Activated T-helper 1 cell treated with anti-CD3 and anti-CD28 coated beads, Interleukin-12 subunit alpha, Interleukin-12 subunit beta, Interleukin-2, Interleukin-4 antibody, amounts not matched to agents 30 ng/mL and 10 ng/mL and 1 ng/mL, durations not matched to agents 14 hours and 24 hours and 36 hours (primary cell): ENCODE data around the gene RPL34. TPM values are rescaled to one million over a fixed set of nuclear protein-coding genes. Genes with fewer than 3 reads are reported as not detected.

ENCODE experiments used
- DNase-seq: peaks from one replicate; pipeline ENCODE4 v3.0.0; 2021; ENCODE audit warnings: low spot score
- H3K27ac Mint-ChIP-seq: one replicate; pipeline ENCODE4 v1.8.0; 2021; ENCODE audit warnings: mild to moderate bottlenecking, mixed read lengths
- H3K27me3 Mint-ChIP-seq: one replicate; pipeline ENCODE4 v1.8.0; 2022; ENCODE audit warnings: mild to moderate bottlenecking, moderate library complexity, mixed read lengths; ENCODE audit not compliant: insufficient read depth
- H3K36me3 Mint-ChIP-seq: one replicate; pipeline ENCODE4 v1.8.0; 2021; ENCODE audit warnings: low read depth, mixed read lengths
- H3K4me1 Mint-ChIP-seq: one replicate; pipeline ENCODE4 v1.8.0; 2021; ENCODE audit warnings: low read depth, mixed read lengths
- H3K4me3 Mint-ChIP-seq: one replicate; pipeline ENCODE4 v1.8.0; 2021; ENCODE audit warnings: mild to moderate bottlenecking, moderate library complexity, mixed read lengths
- H3K9me3 Mint-ChIP-seq: one replicate; pipeline ENCODE4 v1.8.0; 2021; ENCODE audit warnings: mixed read lengths
- intact Hi-C: fragments of 100-400 bp; cut with micrococcal nuclease; formaldehyde crosslinking; loops from one replicate; pipeline ENCODE4 v1.15.1; 2024
- total RNA-seq: library from RNA; stranded (reverse); gene quantifications from 2 replicates; pipeline ENCODE4 v1.2.3, GENCODE V29; 2022

RPL34 gene
- total RNA-seq, 1 donor from 2014 or later = 1,258 TPM

DNA sequence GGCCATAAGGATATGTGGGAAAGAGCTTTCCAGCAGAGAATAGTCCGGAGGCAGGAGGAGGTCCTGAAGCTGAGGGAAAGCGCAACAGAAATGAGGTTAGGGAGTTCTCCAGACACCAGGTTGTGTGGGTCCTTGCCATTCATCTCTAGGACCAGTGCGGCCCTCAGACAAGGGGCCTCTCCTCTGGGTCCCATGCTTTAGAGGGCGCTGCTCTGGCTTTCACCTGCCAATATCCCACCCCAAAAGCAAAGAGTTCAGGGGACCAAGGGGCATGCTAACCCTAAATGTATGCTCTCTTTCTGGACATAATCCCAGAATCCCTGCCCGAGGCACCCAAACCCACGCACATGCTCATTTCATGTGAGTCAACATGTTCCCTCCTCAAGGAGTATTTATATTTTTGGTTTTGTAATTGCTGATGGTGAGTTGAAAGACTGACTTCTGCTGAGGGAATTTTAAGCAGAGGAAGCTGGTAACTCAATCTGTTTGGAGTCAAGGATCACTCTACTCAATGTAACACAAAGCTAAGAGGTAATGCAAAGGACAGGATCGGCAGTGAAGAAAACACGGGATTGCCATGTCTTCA lies 14.8 kb downstream of the RPL34 start:
- Mint-ChIP-seq H3K27me3 (no peaks in the 10 kb centered on the region), H3K9me3 (no peaks in the 10 kb centered on the region), H3K4me3 (no peak overlapping the region), H3K27ac (no peak overlapping the region), H3K4me1 (no peaks in the 10 kb centered on the region), H3K36me3 (peaks cover 32% of the 10 kb centered on the region)
- DNase-seq = no peak
- intact Hi-C loops = no loop called here

DNA sequence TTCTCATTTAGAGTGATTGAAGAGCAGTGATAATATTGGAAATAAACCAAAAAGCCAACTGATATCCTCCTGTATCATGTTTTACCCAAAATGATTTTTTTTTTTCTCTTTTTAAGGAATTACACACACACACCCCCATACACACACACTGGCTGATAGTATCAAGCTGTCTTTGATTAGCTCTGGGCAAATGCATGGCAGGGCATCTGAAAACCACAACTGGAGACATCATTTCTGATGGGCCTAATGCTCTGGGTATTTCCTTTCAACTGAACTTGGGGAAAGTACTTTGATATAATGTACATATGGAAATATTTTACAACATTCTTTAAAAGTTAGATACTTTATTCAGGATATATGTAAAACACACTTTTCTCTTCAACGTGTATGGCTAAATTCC lies 15.9 kb downstream of the RPL34 start:
- intact Hi-C loops = no loop called here
- no peak overlapping the region for H3K4me3 Mint-ChIP-seq
- H3K27ac Mint-ChIP-seq = no peak overlapping the region
- no peaks in the 10 kb centered on the region for H3K4me1 Mint-ChIP-seq
- H3K36me3 Mint-ChIP-seq = peaks cover 29% of the 10 kb centered on the region
- no peaks in the 10 kb centered on the region for H3K27me3 Mint-ChIP-seq
- DNase-seq = no peak
- no peaks in the 10 kb centered on the region for H3K9me3 Mint-ChIP-seq

DNA sequence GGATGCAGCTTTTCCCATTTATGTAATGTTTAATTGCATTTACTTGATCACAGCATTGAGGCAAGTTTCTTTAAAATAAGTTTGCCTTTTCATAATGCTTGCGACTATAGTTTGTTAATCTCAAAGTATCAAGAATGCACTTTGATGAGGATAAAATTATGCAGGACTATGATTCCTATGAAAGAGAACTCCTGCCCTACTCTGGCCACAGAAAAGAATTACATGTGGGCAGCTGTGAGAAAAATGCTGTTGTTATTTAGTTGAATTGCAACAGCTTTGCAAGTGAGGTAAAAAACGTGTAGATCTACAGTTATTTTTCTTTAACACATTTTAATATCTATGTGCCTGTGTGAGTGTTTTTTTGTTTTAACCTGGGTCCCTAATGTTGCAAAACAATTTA lies 17.5 kb downstream of the RPL34 start:
- no peak overlapping the region for H3K27ac Mint-ChIP-seq
- DNase-seq = no peak
- H3K4me3 Mint-ChIP-seq = no peak overlapping the region
- no peaks in the 10 kb centered on the region for H3K9me3 Mint-ChIP-seq
- H3K4me1 Mint-ChIP-seq = no peaks in the 10 kb centered on the region
- H3K36me3 Mint-ChIP-seq = peaks cover 25% of the 10 kb centered on the region
- no peaks in the 10 kb centered on the region for H3K27me3 Mint-ChIP-seq
- intact Hi-C loops = no loop called here

DNA sequence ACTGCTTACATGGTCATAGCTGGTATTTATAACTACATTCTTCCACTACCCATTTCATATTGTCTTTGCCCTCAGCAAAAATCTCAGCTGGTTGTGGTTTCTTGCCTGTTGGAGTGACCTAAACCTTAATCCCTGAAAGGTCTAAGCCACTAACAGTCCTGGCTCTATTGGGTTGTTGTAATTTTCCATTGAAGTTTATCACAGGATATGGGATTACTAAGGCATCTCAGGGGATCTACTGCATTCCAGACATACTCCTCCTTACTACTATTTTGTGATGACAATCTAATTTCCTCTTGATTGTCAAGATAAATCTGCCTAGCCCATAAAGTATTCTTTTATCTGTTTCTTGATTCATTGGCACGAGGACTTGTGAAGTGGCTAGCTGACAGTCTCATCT lies 23.9 kb downstream of the RPL34 start:
- intact Hi-C loops = no loop called here
- H3K4me1 Mint-ChIP-seq = peaks cover 9% of the 10 kb centered on the region
- H3K9me3 Mint-ChIP-seq = no peaks in the 10 kb centered on the region
- no peak overlapping the region for H3K4me3 Mint-ChIP-seq
- H3K36me3 Mint-ChIP-seq = peaks cover 12% of the 10 kb centered on the region
- H3K27ac Mint-ChIP-seq = no peak overlapping the region
- DNase-seq = no peak
- H3K27me3 Mint-ChIP-seq = no peaks in the 10 kb centered on the region

DNA sequence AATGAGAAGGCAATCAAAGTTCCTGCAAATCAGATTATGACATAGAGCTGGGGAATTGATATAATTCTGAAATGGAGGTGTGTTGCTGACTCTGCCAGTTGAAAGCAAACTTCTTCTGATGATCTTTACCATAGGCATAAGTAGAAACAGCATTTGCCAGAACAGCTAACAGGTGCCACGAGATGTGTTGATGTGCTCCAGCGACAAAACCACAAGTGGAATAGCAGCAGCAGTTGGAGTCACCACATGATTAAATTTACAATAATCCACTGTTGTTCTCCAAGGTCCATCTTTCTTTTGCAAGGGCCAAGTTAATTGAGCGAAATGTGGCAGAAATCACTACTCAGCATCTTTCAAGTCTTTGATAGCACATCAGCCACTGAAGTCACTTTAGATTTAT lies 26.3 kb downstream of the RPL34 start:
- no peaks in the 10 kb centered on the region for H3K27me3 Mint-ChIP-seq
- intact Hi-C loops = no loop called here
- no peak overlapping the region for H3K27ac Mint-ChIP-seq
- H3K4me1 Mint-ChIP-seq = peaks cover 30% of the 10 kb centered on the region
- H3K9me3 Mint-ChIP-seq = no peaks in the 10 kb centered on the region
- H3K4me3 Mint-ChIP-seq = no peak overlapping the region
- H3K36me3 Mint-ChIP-seq = peaks cover 6% of the 10 kb centered on the region
- DNase-seq = no peak

DNA sequence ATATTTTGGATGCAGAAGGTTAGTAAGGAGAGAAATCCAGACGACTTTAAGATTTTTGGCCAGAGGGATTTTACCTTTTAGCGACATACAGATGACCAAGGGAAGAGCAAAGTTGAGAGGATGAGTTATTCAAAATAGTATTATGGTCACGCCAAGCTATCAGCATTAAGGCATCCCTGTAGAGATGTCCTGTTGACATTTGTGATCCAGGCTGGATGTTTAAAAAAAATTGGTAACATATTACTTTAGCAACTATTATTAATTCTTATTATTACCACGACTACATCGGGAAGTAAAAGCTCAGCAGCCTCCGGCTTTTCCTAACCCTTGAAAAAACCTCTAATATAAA lies 29.5 kb downstream of the RPL34 start:
- intact Hi-C loops = loop anchor here (1.0 to 10.0 kb wide), 7 partner anchors 30 to 1167 kb away; partner anchors contain the start of genes HADH, MCUB, PAPSS1 and RPL34
- peak overlapping the region; percentile 85 for H3K4me3 Mint-ChIP-seq
- no peak for DNase-seq
- peaks cover 18% of the 10 kb centered on the region for H3K36me3 Mint-ChIP-seq
- H3K9me3 Mint-ChIP-seq = no peaks in the 10 kb centered on the region
- peak overlapping the region; percentile 93 for H3K27ac Mint-ChIP-seq
- no peaks in the 10 kb centered on the region for H3K27me3 Mint-ChIP-seq
- peaks cover 39% of the 10 kb centered on the region for H3K4me1 Mint-ChIP-seq

DNA sequence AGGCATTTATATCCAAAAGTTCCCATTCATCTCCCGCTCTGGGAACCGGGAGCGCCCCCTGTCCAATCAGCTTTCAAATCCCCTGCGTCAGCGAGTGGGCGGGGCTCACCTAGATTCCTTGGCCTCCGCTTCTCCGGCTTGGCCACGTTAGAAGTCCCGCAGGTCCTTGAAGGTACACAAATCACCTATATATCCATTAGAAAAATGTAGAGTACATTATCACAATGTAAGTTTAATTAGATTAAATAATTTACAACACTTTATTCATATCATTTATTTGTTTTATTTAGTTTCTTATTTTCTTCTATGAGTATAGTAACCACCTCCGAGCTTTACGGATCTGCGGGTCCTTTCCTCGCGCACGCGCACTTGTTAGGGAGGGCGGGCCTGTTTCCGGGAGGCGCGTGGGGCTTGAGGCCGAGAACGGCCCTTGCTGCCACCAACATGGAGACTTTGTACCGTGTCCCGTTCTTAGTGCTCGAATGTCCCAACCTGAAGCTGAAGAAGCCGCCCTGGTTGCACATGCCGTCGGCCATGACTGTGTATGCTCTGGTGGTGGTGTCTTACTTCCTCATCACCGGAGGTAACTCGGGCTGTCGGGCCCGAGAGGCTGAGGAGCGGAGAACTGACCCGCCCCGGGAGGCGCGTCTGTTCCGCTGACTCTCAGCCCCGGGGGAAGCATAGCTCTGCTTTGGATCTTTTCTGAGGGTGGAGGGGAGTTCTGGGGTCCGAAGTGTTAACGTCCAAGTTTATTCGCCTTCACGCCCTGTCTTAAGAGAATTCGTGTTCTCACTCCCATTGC lies 30.0 kb downstream of the RPL34 start, which contains the start of gene OSTC:
Gene OSTC (plus strand): TSS at position 388 of the 802 bp plus-strand sequence. CDS start 57 bp downstream, at position 445.
- Mint-ChIP-seq H3K9me3 (no peaks in the 10 kb centered on the region), H3K4me3 (peak within 1 kb of the TSS; percentile 99), H3K36me3 (peaks cover 18% of the 10 kb centered on the region), H3K27ac (peak within 1 kb of the TSS; percentile 93), H3K27me3 (no peaks in the 10 kb centered on the region), H3K4me1 (peaks cover 39% of the 10 kb centered on the region)
- peak; percentile 90 for DNase-seq
- intact Hi-C loops = loop anchor here (1.0 to 10.0 kb wide), 7 partner anchors 30 to 1166 kb away; partner anchors contain the start of genes HADH, MCUB, PAPSS1 and RPL34

DNA sequence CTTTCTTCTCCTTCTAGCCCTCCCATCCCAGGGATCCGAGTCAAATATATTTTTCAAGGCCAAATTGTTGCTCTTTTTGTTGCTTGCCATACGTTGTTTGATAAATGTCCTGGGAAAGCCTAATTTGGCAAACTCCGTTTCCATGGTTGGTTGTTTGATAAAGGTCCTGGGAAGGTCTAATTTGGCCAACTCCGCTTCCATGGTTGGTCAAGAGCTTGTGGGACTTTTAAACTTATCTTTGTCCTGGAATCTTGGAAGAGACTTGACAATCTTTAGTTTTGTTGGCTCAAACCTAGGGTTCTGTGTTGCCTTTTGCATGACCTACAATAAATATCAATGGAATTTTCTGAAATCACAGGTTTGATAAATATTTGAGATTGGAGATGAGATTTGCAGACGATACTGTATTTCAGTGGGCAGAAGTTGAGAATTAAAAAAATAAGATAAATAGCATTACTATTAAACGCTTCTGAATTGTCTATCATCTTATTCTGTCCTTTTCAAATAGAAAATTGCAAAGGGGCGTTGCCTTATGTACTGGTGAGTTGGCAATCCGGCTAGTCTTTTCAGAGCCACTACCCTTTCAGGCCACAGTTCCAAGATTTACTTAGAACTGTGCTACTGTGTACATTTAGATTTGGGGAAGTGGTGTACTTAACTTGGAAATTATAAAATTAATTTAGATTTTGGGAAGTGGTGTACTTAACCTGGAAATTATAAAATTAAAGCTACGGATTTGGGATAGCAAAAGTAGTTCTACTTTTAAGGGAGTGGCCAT lies 30.8 kb downstream of the RPL34 start:
- Mint-ChIP-seq H3K27ac (peak overlapping the region; percentile 93), H3K4me1 (peaks cover 39% of the 10 kb centered on the region), H3K27me3 (no peaks in the 10 kb centered on the region), H3K9me3 (no peaks in the 10 kb centered on the region), H3K4me3 (peak overlapping the region; percentile 99), H3K36me3 (peaks cover 17% of the 10 kb centered on the region)
- intact Hi-C loops = loop anchor here (2.0 to 10.0 kb wide), 3 partner anchors 754 to 1166 kb away; partner anchors contain the start of gene MCUB
- no peak for DNase-seq

DNA sequence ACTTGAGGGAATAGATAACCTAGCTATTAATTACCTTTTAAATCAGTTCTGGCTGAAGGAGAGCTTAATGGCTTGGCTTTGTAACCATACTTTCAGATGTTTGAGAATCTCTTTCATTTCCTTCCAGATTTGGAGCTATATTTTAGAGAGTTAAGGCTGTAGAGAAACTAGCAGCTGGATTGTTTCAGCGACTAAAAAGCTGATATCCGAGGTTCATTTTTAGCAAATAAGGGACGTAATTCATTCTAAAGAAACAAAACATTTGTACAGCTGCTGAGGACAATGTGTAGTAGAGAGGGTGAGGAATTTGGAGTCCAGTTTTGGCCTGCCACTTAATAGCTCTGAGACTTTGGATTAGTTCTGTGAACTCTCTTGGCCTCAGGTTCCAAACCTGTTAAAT lies 42.3 kb downstream of the RPL34 start:
- no peak overlapping the region for H3K27ac Mint-ChIP-seq
- H3K36me3 Mint-ChIP-seq = peaks cover 30% of the 10 kb centered on the region
- intact Hi-C loops = no loop called here
- H3K4me1 Mint-ChIP-seq = peaks cover 5% of the 10 kb centered on the region
- no peak overlapping the region for H3K4me3 Mint-ChIP-seq
- H3K27me3 Mint-ChIP-seq = no peaks in the 10 kb centered on the region
- no peak for DNase-seq
- no peaks in the 10 kb centered on the region for H3K9me3 Mint-ChIP-seq

DNA sequence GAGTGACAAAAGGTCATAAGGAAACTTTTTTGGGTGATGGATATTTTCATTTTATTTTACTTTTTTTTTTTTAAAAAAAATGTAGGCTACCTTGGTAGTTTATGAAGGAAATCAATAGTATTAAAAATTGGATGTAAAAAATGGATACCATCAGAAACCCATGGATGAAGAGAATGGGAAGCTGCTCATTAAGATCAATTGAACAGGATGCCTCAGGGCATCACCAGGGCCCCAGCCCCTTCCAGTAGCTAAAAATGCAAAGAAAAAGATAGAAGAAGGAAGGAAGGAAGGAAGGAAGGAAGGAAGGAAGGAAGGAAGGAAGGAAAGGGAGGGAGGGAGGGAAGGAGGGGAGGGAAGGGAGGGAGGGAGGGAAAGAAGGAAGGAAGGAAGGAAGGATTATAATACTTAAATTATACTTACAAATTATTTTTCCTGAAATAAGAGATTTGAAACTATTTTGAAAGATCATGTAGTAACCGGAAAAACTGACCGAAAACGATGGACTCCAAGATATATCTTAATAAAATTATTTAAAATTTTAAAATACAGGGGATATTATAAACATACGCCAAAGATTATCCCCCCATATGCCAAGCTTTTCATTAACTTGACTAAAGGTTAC lies 54.1 kb downstream of the RPL34 start:
- peaks cover 29% of the 10 kb centered on the region for H3K36me3 Mint-ChIP-seq

More for the DNA sequence above, 54.1 kb downstream of the RPL34 start:
- no peak overlapping the region for H3K4me3 Mint-ChIP-seq
- no peaks in the 10 kb centered on the region for H3K9me3 Mint-ChIP-seq
- no peak for DNase-seq
- peaks cover 6% of the 10 kb centered on the region for H3K4me1 Mint-ChIP-seq
- H3K27me3 Mint-ChIP-seq = no peaks in the 10 kb centered on the region
- intact Hi-C loops = no loop called here
- H3K27ac Mint-ChIP-seq = no peak overlapping the region
